Stomach smooth muscle (tissue), 2 donors: ENCODE measurements around the gene PAX8.

ENCODE experiments used
- H3K27ac ChIP-seq: one replicate; pipeline ENCODE4 v1.7.0; 2013; ENCODE audit warnings: mild to moderate bottlenecking, low read length, inconsistent platforms
- H3K27me3 ChIP-seq, 2 donors: one replicate each; pipeline ENCODE4 v1.7.0; 2013; ENCODE audit warnings: low read length in 2 of 2; ENCODE audit not compliant: insufficient read depth in 2 of 2, control insufficient read depth in 1 of 2
- H3K36me3 ChIP-seq, 2 donors: one replicate each; pipeline ENCODE4 v1.7.0; 2013; ENCODE audit warnings: low read length in 2 of 2; ENCODE audit not compliant: control insufficient read depth in 2 of 2, insufficient read depth in 2 of 2
- H3K4me1 ChIP-seq: one replicate; pipeline ENCODE4 v1.7.0; 2013; ENCODE audit warnings: low read length; ENCODE audit not compliant: control insufficient read depth, insufficient read depth
- H3K4me3 ChIP-seq, 2 donors: one replicate each; pipeline ENCODE4 v1.7.0; 2013; ENCODE audit warnings: low read length in 2 of 2
- H3K9ac ChIP-seq, 2 donors: one replicate each; pipeline ENCODE4 v1.7.0; 2013; ENCODE audit warnings: low read length in 2 of 2, mild to moderate bottlenecking in 1 of 2
- H3K9me3 ChIP-seq, 2 donors: one replicate each; pipeline ENCODE4 v1.7.0; 2013; ENCODE audit warnings: low read length in 2 of 2; ENCODE audit not compliant: control insufficient read depth in 2 of 2
- donor health status: healthy.
- donor health status: Pancreatic carcinoma.

PAX8 gene

DNA sequence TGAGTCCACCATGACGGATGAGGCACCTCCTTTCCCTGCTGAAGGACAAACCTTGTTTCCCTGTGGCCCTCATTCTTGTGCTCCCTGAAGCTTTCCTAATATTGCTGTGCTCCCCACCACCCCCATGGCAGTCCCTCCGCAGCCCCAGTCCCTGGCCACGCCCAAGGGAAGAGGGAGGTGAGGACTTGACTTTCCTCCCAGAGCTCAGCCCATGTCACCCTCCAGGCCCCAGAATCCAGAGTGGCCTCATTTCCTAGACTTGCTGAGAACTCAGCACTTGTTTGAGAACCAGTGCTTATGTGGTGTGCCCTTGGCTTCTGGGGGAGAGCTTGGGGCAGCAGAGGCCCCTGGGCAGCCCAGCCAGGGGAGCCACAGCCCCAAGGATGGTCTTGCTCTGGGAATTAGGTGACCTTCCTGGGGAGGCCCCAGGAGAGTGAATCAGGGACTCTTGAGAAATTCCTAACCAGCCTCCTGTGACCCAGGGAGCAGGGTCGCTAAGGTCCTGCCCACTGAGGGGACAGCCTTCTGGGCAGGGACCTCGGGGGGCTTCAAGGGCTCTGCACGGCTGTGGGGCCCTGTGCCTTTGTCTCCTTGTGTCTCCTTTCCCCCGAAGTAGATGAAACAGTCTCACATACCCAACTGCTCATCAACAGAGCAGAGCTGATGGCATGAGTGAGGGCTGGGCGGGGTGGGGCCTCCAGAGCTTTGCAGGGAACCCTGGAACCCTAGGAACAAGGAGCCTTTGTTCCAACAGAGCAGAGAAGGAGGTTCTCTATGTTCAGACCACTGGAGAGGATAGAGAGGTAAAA, 77.0 kb downstream of the PAX8 start:
- Histone ChIP-seq H3K9ac (no peak overlapping the region), H3K27me3 (no peaks in the 10 kb centered on the region), H3K4me1 (peaks cover 6% of the 10 kb centered on the region), H3K4me3 (no peak overlapping the region), H3K9me3 (no peaks in the 10 kb centered on the region), H3K36me3 (no peaks in the 10 kb centered on the region), H3K27ac (no peak overlapping the region)

DNA sequence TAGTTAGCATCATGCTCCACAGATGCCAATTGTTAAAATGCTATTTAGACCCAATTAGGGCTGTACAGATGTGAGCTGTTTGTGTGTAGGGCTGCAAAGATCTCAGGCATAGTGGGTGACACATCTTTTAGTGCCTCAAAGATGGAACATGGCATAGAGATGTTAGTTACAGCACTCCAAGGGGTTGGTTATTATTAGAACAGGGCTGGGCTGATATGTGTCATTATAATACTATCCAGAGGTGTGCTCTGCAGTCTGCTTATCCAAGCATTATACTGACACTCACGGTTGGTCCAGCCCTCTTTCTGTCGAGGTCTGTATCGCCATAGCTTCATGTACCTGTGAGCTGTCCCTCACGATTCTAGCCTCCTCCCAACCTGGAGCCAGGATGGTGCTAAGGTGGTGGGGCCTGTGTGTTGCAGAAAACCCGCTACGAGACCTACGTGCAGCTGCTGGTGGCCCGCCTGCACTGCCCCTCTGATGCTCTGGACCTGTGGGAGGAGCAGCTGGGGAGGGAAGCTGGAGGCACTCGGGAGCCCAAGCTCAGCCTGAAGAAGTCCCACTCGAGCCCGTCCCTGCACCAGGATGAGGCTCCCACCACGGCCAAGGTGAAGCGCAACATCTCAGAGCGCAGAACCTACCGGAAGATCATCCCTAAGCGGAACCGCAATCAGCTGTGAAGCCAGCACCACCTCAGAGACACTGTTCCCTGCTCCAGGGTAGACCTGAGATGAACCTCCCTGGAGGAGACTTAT, 77.8 kb downstream of the PAX8 start:
- no peaks in the 10 kb centered on the region for H3K36me3 ChIP-seq
- no peaks in the 10 kb centered on the region for H3K27me3 ChIP-seq
- H3K27ac ChIP-seq: no peak overlapping the region
- H3K4me3 ChIP-seq: no peak overlapping the region
- H3K9ac ChIP-seq: no peak overlapping the region
- peaks cover 6% of the 10 kb centered on the region for H3K4me1 ChIP-seq
- H3K9me3 ChIP-seq: no peaks in the 10 kb centered on the region

- H3K4me3 ChIP-seq: no peak overlapping the region
- H3K27ac ChIP-seq: no peak overlapping the region
- no peaks in the 10 kb centered on the region for H3K36me3 ChIP-seq
- no peaks in the 10 kb centered on the region for H3K27me3 ChIP-seq
- peaks cover 6% of the 10 kb centered on the region for H3K4me1 ChIP-seq
- H3K9me3 ChIP-seq: no peaks in the 10 kb centered on the region
- no peak overlapping the region for H3K9ac ChIP-seq
Measured at GRCh38 chr2:113200236-113200635, 78.5 kb downstream of the PAX8 start.

DNA sequence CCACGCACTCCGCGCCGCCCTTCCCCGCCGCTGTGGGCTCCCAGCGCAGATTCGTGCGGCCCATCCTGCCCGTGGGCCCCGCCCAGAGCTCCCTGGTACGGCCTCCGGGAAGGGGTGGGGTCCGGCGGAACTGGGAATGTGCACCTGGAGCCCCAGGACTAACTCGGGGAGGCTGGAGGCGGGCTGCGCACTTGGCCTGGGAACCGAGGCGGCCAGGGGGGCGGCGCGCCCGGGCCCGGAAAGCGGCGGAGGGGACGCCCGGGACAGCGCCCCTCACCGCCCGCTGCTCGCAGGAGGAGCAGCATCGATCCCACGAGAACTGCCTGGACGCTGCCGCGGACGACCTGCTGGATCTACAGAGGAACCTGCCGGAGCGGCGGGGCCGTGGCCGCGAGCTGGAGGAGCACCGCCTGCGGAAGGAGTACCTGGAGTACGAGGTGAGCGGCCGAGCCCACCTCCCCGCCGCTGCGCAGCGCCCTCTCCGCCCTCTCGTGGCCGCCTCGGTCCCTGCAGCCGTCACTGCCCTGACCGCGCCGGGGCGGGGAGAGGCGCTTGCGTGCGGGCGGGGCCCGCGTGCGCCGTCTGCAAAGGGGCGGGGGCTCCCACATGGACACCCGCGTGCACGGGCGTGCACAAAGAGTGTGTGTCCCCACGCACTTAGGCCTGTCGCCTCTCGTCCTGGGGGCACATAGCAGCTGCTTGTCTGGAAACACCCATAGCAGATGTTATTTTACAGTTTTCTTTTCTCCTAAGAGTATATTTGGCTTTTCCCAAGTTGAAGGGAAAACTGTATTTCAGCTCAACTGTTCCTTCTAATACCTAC, 79.7 kb downstream of the PAX8 start:
- Histone ChIP-seq H3K4me3 (peak overlapping the region; percentile 47 to 84), H3K9me3 (no peaks in the 10 kb centered on the region), H3K27ac (no peak overlapping the region), H3K27me3 (no peaks in the 10 kb centered on the region), H3K4me1 (peaks cover 6% of the 10 kb centered on the region), H3K36me3 (no peaks in the 10 kb centered on the region), H3K9ac (peak overlapping the region in 1 of 2 donors; percentile 39)

- no peaks in the 10 kb centered on the region for H3K27me3 ChIP-seq
- no peak overlapping the region for H3K27ac ChIP-seq
- H3K4me1 ChIP-seq: peaks cover 6% of the 10 kb centered on the region
- no peaks in the 10 kb centered on the region for H3K36me3 ChIP-seq
- H3K4me3 ChIP-seq: peak overlapping the region; percentile 47 to 84
- no peak overlapping the region for H3K9ac ChIP-seq
- H3K9me3 ChIP-seq: no peaks in the 10 kb centered on the region
Measured at GRCh38 chr2:113198048-113198789, 80.5 kb downstream of the PAX8 start.

GRCh38 chr2:113197347-113198047, 81.2 kb downstream of the PAX8 start:
- no peaks in the 10 kb centered on the region for H3K9me3 ChIP-seq
- peaks cover 6% of the 10 kb centered on the region for H3K4me1 ChIP-seq
- H3K4me3 ChIP-seq: no peak overlapping the region
- no peak overlapping the region for H3K9ac ChIP-seq
- no peaks in the 10 kb centered on the region for H3K36me3 ChIP-seq
- no peaks in the 10 kb centered on the region for H3K27me3 ChIP-seq
- no peak overlapping the region for H3K27ac ChIP-seq

- no peaks in the 10 kb centered on the region for H3K27me3 ChIP-seq
- peaks cover 6% of the 10 kb centered on the region for H3K4me1 ChIP-seq
- H3K9ac ChIP-seq: no peak overlapping the region
- no peak overlapping the region for H3K4me3 ChIP-seq
- no peak overlapping the region for H3K27ac ChIP-seq
- no peaks in the 10 kb centered on the region for H3K9me3 ChIP-seq
- no peaks in the 10 kb centered on the region for H3K36me3 ChIP-seq
Measured at GRCh38 chr2:113196839-113197238, 81.9 kb downstream of the PAX8 start.

DNA sequence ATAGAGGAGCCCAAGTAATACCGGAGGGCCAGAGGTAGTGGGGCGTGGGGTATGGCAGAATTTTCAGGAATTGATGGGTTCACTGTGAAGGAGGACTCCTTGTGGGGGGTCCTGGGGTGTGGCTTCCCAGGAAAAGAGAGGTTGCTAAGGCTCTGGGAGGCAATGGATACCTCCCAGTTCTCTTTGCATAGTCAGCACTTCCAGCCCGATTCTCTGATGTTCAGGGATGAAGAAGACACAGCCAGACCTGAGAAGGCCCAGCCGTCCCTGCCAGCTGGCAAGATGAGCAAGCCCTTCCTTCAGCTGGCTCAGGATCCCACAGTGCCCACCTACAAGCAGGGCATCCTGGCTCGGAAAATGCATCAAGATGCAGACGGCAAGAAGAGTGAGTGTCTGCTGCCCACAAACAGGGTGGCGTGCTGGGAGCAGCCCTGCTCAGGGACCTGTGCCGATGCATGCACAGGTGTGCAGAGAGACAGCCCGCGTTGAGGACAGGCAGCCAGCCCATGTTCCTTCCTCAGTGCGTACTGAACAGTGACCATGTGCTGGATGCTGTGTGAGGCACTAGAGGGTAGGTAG, 82.7 kb downstream of the PAX8 start:
- peaks cover 6% of the 10 kb centered on the region for H3K4me1 ChIP-seq
- H3K4me3 ChIP-seq: no peak overlapping the region
- H3K27me3 ChIP-seq: no peaks in the 10 kb centered on the region
- no peak overlapping the region for H3K9ac ChIP-seq
- no peaks in the 10 kb centered on the region for H3K36me3 ChIP-seq
- H3K27ac ChIP-seq: no peak overlapping the region
- no peaks in the 10 kb centered on the region for H3K9me3 ChIP-seq

DNA sequence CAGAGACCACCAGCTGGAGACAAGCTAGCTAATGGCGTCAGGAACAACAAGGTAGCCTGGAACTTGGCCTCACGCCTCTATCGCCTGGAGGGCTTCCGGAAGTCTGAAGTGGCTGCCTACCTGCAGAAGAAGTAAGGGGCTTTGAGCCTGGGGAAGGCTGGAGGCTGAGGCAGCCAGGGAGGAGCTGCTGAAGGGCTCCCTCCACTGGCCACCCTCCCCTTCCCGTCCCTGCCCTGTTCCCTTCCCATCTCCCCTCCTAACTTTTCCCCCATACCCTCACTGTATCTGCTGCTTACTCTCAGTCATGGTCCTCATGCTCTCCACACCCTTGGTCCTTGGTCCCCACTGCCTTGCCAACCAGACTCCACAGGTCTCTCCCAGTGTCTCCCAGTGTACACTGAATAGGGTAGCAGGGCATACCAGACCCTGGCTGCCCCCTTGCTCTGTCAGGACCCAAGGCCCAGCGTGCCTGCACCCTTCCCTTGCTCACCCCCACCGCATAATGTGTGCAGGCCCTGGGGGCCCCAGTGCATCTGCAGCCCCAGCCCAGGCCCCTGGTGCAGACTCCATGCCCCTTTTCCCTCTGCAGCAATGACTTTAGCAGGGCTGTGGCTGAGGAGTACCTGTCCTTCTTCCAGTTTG, 86.1 kb downstream of the PAX8 start:
- no peaks in the 10 kb centered on the region for H3K4me1 ChIP-seq
- no peak overlapping the region for H3K4me3 ChIP-seq
- no peak overlapping the region for H3K27ac ChIP-seq
- H3K36me3 ChIP-seq: no peaks in the 10 kb centered on the region
- H3K9ac ChIP-seq: no peak overlapping the region
- H3K9me3 ChIP-seq: no peaks in the 10 kb centered on the region
- H3K27me3 ChIP-seq: no peaks in the 10 kb centered on the region
